Measurements from ENCODE around the gene MGAT4A.

MGAT4A gene

DNA sequence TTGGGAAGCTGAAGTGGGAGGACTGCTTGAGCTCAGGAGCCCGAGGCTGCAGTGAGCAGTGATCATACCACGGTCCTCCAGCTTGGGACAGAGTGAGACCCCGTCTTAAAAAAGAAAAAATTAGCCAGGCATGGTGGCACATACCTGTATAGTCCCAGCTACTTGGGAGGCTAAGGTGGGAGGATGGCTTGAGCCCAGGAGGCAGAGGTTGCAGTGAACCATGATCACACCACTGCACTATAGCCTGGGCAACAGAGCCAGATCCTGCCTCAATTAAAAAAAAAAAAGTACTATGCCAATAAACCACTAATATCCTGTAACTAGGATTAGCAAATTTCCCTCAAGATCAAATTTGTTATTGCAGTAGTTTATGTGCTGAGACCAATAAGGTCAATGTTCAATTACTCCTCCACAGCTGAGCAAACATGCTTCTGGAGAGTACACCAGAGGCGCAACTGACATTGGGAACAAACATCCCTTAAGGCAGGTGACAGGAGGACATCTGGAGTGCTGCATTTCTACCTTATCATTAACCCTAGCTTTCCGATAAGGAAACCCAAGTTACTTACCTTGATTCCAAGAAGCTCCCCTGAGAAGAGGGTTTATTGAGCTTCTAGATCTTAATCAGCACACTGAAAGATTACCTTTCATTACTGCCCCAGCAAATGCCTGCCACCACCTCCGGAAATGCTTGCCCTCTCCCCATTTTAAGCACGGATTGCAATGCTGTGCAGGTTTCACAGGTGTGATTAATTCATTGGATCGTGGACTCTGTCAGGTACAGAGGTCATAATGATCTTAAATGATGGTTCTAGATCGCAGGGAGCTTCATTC is 26.2 kb downstream of the MGAT4A start:
- no peak for DNase-seq (ENCODE audit: low read depth in 2 of 3, low spot score in 2 of 3)

DNA sequence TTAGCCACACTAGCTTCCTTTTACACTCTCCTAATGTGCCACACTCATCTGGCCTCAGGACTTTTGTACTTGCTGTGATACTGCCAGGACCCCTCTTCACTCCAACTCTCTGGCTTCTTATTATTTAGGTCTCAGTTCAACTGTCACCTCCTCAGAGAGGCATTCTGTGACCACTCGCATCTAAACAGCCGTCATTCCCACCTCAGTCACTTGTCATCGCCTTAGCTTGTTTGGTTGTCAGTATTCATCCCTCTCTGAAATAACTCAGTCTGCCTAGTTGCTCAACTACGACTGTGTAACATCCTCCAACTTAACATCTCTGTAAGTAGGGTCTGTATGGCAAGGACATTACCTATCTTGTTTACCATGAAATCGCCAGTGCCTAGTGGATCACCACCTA is 27.2 kb downstream of the MGAT4A start:
- DNase-seq (ENCODE audit: low read depth in 2 of 3, low spot score in 2 of 3), result no peak

DNA sequence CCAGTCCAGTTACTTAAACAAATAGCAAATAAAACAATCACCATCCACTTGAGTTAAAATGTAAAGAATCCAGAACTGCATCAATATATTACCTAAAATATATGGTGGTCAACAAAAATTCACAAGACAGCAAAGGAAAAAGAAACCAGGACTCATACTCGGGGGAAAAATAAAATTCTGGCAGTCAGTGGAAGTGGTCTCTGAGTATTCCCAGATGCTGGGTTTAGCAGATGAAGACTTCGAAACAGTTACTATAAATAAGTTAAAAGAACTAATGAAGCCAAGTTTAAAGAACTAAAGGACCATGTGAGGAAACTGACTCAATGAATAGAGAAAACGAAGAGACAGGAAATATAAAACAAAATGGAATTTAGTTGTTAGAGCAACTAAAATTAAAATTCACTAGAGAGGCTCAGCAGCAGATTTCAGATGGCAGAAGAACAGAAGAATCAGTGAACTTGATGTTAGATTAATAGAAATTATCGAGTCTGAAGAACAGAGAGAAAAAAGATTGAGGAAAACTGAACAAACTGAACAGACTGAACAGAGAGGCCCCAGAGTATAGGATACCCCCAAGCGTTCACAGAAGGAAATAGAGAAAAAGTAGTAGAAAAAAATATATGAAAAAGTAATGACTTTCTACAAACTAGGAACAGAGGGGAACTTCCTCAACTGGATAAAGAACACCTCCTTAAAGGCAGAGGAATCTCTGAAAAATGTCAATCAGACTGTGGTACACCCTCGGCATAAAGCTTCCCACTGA is 27.9 kb downstream of the MGAT4A start:
- no peak for DNase-seq (ENCODE audit: low read depth in 2 of 3, low spot score in 2 of 3)

DNA sequence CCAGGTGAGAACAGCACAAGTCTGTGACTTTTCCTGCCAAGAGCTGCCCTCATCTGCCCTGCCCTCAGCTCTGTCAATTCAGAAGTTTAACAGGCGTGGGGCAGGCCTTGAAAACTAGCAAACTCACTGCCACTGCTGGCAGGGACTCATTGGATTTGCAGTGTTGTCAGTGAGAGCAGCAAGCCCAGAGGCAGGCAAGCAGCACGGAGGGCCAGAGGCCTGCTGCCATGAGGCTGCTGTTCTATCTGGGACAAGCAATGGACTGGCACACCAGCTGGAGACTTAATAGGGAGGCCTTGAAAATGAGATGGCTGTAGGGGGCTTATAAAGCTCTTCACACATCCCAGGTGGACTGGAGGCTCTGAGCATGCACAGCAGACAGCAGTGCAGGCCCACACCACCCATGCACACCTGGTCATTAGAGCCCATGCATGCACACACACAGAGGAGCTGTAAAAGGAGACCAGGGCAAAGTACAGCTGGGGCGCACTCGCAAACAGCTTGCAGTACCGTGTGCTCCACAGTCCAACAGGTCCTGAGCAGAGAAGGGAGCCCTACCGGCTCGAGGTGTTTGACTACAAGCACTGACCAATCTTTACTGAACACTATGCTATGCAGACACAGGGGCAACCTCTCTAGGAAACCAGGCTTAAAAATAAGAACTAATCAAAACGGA is 28.7 kb downstream of the MGAT4A start:
- no peak for DNase-seq (ENCODE audit: low read depth in 2 of 3, low spot score in 2 of 3)

DNA sequence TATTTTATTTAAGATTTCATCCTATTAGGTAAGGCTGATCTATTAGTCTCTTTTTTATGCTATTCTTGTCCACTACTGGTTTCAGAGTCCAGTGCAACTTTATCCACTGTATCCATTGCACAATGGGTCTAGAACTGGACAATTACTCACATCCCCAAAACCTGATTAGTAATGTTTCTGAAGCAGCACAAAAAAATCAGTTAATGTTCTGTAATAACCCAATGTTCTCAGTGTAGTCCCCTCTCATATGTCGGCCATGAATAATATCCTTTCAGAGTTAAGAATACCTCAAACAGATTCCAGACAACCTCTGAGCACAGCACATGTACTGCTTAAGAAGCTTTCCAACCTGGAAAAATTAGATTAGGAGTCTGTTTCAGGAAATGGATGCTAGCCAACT is 29.7 kb downstream of the MGAT4A start:
- no peak for DNase-seq (ENCODE audit: low read depth in 2 of 3, low spot score in 2 of 3)

DNA sequence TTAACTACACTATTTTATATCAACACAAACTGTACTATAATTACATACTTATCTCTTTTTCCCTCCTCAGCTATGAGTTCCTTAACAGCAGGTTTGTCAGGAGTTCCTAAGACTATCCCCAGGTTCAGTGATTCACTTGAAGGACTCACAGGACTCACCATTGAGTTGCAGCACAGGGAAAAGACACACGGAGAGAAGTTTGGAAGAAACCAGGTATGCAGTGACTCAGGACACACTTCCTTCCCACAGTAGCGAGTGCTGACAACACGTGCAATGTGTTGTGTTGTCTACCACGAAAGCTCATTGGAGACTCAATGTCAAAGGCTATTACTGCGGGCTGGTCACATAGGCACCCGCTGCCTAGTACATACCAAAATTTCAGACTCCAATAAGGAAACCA is 32.0 kb downstream of the MGAT4A start:
- no peak for DNase-seq (ENCODE audit: low read depth in 2 of 3, low spot score in 2 of 3)

DNA sequence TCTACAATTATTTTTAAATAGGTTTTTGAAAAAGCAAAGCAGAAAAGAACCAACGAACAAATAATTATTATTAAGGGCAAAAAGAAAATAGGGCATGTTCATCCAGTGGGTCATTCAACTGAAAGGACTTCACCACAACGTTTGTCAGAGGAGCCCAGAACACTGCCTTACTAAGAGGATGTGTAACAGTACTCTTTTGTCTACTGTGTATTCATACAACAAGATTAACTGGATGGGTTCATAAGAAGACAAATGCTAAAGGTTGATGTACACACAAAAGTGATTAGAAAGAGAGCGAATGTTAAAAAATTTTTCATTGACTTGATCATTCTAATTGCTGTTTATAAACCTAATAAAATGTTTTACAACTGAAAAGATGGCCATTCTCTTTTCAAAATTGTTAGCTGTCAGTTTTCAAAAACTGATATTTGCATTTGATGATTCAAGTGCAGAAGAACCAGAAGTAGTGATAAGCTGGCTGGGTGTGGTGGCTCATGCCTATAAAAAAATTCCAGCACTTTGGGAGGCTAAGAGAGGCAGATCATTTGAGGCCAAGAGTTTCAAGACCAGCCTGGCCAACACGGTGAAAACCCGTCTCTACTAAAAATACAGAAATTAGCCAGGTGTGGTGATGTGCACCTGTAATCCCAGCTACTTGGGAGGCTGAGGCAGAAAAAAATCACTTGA is 33.1 kb downstream of the MGAT4A start:
- no peak for DNase-seq (ENCODE audit: low read depth in 2 of 3, low spot score in 2 of 3)

DNA sequence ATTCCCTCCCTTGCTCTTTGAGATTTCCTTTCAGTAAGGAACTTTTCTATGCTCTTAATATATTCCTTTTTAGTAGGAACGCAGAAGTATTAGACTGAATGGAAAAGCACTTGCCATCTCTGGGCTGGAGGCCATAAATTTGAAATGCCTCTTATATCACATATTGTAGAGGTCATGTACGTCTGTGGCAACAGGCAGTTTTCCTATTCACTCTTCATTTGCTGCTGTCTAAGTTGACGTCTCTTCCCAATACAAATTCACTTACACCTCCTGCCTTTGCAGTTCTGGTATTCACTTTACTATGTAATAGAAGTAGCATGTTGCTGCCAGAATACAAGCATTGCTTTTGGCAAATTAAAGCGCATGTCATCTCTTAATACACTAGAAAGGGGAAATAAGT is 34.7 kb downstream of the MGAT4A start:
- no peak for DNase-seq (ENCODE audit: low read depth in 2 of 3, low spot score in 2 of 3)

DNA sequence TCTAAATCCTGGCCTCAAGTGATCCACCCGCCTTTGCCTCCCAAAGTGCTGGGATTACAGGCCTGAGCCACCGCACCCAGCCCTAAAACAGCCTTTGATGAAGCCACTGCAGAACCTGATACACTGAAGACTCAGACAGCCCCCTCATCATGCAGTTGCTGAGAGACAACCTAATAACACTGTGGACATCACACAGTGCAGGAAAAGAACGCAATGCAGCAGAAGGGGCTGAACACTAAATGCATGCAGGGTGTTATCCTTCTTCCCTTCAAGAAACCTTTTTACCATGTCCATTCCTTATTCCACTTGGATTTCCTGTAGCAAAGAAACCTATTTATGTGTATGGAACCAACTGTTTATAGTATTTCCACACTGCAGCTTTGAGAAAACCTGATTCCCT is 35.7 kb downstream of the MGAT4A start:
- DNase-seq (ENCODE audit: low read depth in 2 of 3, low spot score in 2 of 3), result no peak

DNA sequence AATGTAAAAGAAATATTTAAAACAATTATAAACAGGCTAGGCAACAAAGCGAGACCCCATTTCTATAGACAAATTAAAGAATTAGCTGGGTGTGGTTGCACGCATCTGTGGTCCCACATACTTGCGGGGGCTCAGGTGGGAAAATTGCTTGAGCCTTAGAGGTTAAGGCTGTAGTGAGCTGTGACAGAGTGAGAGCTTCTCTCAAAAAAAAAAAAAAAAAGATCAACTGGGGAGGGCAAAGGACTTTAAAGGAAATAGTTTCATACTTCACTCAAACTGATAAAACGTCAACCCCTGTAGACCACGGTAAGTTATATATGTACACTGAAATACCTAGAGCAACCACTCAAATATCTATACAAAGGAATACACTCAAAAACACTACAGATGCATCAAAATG is 37.5 kb downstream of the MGAT4A start:
- DNase-seq (ENCODE audit: low read depth in 2 of 3, low spot score in 2 of 3), result no peak

DNA sequence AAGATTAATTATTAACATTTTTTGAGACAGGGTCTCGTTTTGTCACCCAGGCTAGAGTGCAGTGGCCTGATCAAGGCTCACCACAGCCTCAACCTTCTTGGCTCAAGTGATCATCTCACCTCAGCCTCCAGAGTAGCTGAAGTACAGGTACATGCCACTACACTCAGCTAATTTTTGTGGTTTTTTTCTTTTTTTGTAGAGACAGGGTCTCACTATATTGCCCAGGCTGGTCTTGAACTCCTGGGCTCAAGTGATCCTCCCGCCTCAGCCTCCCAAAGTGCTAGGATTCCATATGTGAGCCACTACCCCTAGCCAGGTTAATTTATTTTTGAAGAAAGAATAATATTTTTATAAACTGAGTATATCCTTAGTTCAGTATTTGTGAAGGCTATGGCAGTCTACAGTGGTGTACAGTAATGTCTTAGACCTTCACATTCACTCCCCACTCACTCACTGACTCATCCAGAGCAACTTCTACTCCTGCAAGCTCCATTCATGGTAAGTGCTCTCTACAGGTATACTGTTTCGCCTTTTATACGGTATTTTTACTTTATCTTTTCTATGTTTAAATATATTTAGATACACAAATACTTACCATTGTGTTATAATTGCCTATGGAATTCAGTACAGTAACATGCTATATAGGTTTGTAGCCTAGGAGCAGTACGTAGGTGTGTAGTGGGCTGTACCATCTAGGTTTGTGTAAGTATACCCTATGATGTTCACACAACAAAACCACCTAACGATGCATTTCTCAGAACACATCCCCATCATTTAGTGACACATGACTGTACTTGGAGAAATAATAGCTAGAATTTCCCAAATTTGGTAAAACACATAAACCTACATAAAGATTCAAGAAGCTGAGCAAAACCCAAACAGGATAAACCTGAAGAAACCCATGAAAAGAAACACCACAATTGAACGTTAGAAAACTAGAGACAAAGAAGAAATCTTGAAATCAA is 38.6 kb downstream of the MGAT4A start:
- no peak for DNase-seq (ENCODE audit: low read depth in 2 of 3, low spot score in 2 of 3)

DNA sequence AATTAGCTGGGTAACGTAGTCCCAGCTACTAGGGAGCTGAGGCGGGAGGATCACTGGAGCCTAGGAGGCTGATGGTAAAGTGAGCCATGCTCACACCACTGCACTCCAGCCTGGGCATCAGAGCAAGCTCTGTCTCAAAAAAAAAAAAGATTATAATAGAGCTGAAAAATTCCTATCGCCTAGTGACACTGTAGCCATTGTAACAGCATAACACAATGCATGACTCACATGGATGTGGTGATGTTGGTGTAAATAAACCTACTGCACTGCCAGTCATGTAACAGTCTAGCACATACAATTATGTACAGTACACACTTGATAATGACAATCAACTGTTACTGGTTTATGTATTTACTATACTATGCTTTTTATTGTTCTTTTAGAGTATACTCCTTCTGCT is 39.6 kb downstream of the MGAT4A start:
- no peak for DNase-seq (ENCODE audit: low read depth in 2 of 3, low spot score in 2 of 3)

DNA sequence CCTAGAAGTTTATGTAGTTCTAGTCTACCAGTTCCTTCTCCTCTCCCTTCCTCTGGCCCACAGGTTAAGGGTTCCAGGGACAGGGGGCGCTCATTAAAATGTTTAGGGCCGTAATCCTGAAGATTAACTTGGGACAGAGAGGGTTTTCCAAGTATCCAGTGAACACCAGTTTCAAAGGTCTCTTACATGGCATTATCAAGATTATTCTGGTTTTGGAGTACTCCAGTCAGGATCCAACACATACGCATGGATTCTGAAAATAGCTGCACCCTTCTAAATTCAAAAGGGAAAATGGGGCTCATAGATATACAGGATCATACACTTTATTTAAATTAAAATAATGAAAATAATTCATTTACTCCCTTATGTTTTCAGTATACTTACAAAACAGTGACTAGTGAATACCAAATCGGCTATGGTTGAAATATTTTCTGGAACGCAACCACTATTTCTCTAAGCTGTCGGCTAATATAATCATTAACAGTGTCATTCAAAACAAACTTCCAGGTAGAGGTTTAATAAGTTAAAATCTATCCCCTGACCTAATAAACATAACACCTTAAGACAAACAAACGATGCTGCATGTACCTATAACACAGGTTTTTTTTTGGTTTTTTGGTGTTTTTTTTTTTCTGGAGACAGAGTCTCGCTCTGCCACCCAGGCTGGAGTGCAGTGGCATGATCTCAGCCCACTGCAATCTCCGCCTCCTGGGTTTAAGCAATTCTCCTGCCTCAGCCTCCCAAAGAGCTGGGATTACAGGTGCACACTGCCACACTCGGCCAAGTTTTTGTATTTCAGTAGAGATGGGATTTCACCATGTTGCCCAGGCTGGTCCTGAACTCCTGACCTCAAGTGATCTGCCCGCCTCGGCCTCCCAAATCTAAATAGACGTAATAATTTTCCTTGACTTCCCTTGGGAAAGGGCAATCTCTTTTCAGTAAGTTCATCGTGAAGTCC is 44.7 kb downstream of the MGAT4A start:
- DNase-seq (ENCODE audit: low read depth in 2 of 3, low spot score in 2 of 3), result no peak

DNA sequence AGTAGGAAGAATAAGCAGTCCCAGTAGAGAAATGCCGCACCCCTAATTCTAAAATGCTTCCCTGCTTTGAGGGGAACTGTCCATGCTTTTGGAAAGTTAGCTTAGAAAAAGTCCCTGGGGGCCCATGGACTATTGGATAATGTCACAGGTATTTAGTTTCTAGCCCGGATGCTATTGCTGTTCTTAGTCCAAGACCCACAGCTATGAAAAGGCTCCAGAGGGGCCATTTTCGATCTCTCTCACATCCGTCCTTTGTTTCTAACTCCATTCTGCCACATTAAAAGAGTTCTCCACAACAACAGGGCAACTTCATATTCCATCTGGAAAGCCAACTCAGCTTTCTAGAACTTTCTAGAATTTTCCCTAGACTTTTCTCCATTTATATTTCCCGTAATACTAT is 47.2 kb downstream of the MGAT4A start:
- no peak for DNase-seq (ENCODE audit: low read depth in 2 of 3, low spot score in 2 of 3)

DNA sequence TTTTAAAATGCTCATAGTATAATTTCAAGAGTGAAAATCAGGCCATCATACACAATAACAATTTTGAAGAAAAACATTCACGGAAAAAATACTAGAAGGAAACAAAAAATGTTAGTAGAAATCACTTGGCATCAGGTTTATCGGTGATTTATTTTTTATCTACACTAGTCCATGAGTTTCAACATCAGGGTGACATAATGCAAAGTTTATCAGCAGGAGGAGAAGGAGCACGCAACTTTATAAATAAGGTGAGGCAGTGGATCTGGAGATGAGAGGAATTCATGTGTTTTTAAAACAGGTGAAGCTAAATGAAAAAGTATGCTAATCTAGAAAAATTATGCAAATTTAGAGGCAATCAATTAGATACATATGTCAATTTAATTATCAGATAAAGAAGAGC is 54.2 kb downstream of the MGAT4A start:
- no peak for DNase-seq (ENCODE audit: low read depth in 2 of 3, low spot score in 2 of 3)

DNA sequence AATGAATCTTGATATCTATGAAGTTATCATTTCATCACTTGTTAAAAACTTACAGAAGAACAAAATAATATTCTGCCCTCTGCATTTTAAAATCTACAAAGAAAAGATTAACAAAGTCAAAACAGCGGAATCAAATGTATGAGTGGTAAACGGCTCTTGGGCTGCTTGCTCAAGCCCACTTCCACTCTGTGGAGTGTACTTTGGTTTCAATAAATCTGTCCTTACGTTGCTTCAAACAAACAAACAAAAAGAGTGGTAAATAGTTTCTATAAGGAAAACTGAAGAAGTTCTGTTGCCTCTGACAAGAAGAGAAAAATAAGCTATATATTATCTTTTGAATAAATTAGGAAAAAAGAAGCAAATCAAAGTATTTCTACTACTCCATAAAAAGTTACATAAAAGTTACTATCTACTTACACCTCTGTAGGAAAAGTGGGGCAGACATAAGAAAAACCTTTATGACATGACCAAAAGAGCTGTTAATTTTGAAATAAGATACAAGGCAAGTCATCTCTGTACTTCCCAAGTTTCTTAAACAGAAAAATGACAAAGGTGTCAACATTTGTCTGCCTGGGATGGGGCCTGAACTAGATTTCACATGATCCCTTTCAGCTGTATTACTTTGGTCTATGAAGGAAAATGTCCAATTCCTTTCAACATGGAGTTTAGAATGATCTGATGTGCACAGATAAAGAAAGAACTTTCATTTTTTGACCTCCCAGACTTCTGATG is 56.5 kb downstream of the MGAT4A start:
- no peak for DNase-seq (ENCODE audit: low read depth in 2 of 3, low spot score in 2 of 3)

DNA sequence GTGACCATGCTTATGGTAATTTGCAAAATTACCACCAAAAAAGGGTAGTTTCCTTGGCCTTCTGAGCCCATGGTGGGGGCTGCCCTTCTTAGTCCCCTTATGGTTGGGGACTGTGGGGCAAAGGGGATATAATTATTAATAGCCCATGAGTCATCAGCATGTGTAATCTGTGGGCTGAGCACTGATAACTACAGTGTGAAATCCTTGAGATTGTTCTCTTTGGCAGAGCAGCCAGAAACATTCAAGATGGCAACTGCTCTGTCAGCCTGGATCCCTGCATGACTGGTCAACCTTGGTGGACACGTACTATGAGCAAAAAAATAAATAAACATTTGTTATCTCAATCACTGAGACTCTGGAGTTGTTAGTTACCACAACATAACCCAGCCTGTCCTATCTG is 61.3 kb downstream of the MGAT4A start:
- no peak for DNase-seq (ENCODE audit: low read depth in 2 of 3, low spot score in 2 of 3)

DNA sequence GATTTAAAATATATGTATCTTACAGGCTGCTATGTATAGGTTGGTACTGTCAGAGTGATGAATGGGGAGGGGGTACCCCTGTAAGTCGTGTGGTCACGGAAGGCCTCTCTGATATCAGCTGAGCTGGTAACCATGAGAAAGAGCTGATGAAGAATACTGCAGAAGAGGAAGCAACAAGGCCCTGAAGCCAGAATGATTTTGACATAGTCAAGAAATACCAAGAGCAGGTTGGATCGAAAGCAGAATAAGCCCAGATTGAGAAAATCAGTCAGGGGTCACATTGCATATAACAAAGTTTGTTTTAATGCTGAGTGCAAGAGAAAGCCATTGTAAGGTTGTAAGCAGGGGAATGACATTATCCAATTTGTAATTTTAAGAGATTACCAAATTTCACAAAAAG is 65.3 kb downstream of the MGAT4A start:
- DNase-seq (ENCODE audit: low read depth in 2 of 3, low spot score in 2 of 3), result no peak

DNA sequence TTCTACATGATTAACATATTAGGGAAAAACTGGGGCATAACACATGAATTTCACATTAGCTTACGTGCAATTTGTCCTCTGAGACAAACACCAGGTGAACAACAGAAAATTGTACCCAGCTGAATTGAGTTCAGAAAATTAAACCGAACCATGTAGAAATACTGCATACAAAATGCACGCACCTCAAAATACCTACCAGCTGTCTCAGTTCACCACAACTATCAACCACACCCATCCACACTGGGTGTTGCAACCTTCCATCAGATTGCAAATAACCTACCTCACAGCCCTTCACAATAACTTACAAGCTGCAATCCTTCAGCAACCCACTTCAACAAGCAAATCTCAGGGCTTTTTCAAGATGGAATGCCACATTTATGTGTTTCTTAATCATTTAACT is 66.6 kb downstream of the MGAT4A start:
- DNase-seq (ENCODE audit: low read depth in 2 of 3, low spot score in 2 of 3), result no peak

Data from activated CD8-positive, alpha-beta memory T cell treated with anti-CD3 and anti-CD28 coated beads for 48 hours (primary cell).